Embryonic facial prominence (tissue), 1 donor: Measurements from ENCODE around the gene FHL1.
"Not testable (repeated sequence)": the region's sequence is repeated elsewhere in the genome, so short reads cannot be mapped to it uniquely, and the experiment has no call there.

ENCODE experiments used
- DNase-seq: peaks from one replicate; pipeline ENCODE4 v3.0.0-alpha.2; 2016; ENCODE audit errors: extremely low spot score

The FHL1 gene

GRCh38 chrX:136147315-136147901 lies at the start of gene FHL1:
Gene FHL1 (plus strand): TSS chrX:136147533.
- no peak for DNase-seq

- no peak for DNase-seq
Observed at GRCh38 chrX:136097871-136098805, 49.2 kb upstream of the FHL1 start.

- no peak for DNase-seq
Observed at GRCh38 chrX:136104936-136105335, 42.4 kb upstream of the FHL1 start.

- no peak for DNase-seq
Observed at GRCh38 chrX:136106920-136107528, 40.3 kb upstream of the FHL1 start.

- DNase-seq, result not testable (repeated sequence)
Observed at GRCh38 chrX:136108905-136109304, 38.4 kb upstream of the FHL1 start.

GRCh38 chrX:136112286-136112685 lies 35.0 kb upstream of the FHL1 start:
- DNase-seq, result no peak

- DNase-seq, result no peak
Observed at GRCh38 chrX:136112778-136113177, 34.6 kb upstream of the FHL1 start.

GRCh38 chrX:136115126-136115903 lies 32.0 kb upstream of the FHL1 start:
- DNase-seq, result no peak

- no peak for DNase-seq
Observed at GRCh38 chrX:136115904-136116297, 31.4 kb upstream of the FHL1 start.

GRCh38 chrX:136121788-136122187 lies 25.5 kb upstream of the FHL1 start:
- DNase-seq, result no peak

GRCh38 chrX:136122207-136122606 lies 25.1 kb upstream of the FHL1 start:
- DNase-seq, result no peak

- no peak for DNase-seq
Observed at GRCh38 chrX:136125106-136125505, 22.2 kb upstream of the FHL1 start.

- DNase-seq, result no peak
Observed at GRCh38 chrX:136126371-136126770, 21.0 kb upstream of the FHL1 start.

- no peak for DNase-seq
Observed at GRCh38 chrX:136126872-136127406, 20.4 kb upstream of the FHL1 start.

GRCh38 chrX:136128743-136129142 lies 18.6 kb upstream of the FHL1 start:
- no peak for DNase-seq

- no peak for DNase-seq
Observed at GRCh38 chrX:136130931-136131833, 16.2 kb upstream of the FHL1 start.

GRCh38 chrX:136138939-136139338 lies 8.4 kb upstream of the FHL1 start:
- no peak for DNase-seq

GRCh38 chrX:136141569-136141968 lies 5.8 kb upstream of the FHL1 start:
- DNase-seq, result no peak

GRCh38 chrX:136142592-136142991 lies 4.7 kb upstream of the FHL1 start:
- DNase-seq, result no peak

GRCh38 chrX:136143711-136144110 lies 3.6 kb upstream of the FHL1 start:
- no peak for DNase-seq
